SKM-1 treated with dmso at 0.1 percent for 144 hours (cell line): ENCODE measurements around the gene ZNF768.

Experiments used
- DNase-seq: peaks from one replicate; lab custom pipeline; 2025; ENCODE audit not compliant: unreplicated experiment; lab: John Stamatoyannopoulos, UW

The ZNF768 gene

DNA sequence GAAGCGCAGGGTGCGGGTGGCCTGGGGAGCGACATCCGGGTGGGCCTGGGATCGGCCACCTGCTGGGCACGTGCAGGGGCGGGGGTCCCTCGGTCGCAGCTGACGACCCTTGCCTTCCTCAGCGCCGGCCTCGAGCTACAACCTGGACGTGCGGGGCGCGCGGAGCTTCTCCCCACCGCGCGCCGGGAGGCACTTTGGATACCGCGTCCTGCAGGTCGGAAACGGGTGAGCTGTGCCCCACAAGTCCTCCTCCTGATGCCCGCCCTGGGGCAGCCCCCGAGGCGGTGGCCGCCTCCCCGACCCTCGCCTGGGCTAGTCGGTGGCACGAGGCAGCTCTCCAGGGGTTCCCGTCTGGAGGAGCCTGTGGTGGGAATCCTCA, 52.3 kb downstream of the ZNF768 start:
- no peak for DNase-seq
